ENCODE results near the gene NRXN3.

DNA sequence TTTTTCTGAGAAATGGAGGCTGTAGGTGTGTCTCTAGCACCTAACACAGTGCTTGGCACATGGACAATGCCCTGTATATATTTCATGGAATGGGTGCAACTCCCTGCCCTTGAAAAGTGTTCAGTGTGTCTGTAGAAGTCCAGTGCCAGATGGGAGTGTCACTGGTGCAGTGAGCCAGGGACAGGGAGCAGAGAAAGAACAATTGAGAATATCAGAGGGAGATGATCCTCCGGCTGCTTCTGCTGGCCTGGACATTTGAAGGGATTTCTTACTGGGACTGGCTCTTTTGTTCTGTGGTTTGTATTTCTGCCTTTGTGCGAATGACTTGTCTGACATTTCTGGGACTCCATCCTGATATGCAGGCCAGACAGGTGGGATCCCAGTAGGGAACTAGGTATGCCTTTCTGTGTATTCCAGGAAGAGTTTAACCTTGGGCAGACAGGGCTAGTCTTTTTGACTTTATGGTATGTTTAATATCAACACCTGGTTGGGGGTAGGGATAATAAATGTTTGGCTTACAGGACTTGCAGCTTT is 328.0 kb downstream of the NRXN3 start:
- TF ChIP-seq CTCF (conservative IDR thresholded peaks at IDR 0.05) = no peak
- no peak for TF ChIP-seq EZH2 (IDR thresholded peaks at IDR 0.05; ENCODE audit: low read depth)

Data from PC-9 (cell line).